Endometrial microvascular endothelial cells (primary cell): ENCODE data around the gene AP3B1. TPM values are rescaled to one million over a fixed set of nuclear protein-coding genes. Genes with fewer than 3 reads are reported as not detected.

Source experiments
- in situ Hi-C: cut with HindIII; loops from 2 replicates; pipeline ENCODE4 v1.10.0; 2017; ENCODE audit warnings: low sequenced_read_pairs, low pct_unique_long_range_greater_than_20kb; ENCODE audit errors: inconsistent ontology term
- total RNA-seq: library from RNA; depleted of rRNA; stranded (reverse); fragments of >200 nt; gene quantifications from one replicate; pipeline ENCODE4 v1.2.3, GENCODE V29; 2015; ENCODE audit errors: inconsistent ontology term

Gene AP3B1
- total RNA-seq, 1 donor from 2014 or later: 36.5 TPM

- in situ Hi-C loops: no loop called here
Measured at GRCh38 chr5:77995793-77996409, 298.6 kb downstream of the AP3B1 start.

- in situ Hi-C loops: no loop called here
Measured at GRCh38 chr5:77994943-77995342, 299.6 kb downstream of the AP3B1 start.

- in situ Hi-C loops: no loop called here
Measured at GRCh38 chr5:77993855-77994318, 300.6 kb downstream of the AP3B1 start.

GRCh38 chr5:77993141-77993854 is 301.2 kb downstream of the AP3B1 start:
- in situ Hi-C loops: no loop called here

GRCh38 chr5:77991084-77991483 is 303.4 kb downstream of the AP3B1 start:
- in situ Hi-C loops: no loop called here

GRCh38 chr5:77990020-77990419 is 304.5 kb downstream of the AP3B1 start:
- in situ Hi-C loops: no loop called here

GRCh38 chr5:77987988-77988387 is 306.5 kb downstream of the AP3B1 start:
- in situ Hi-C loops: no loop called here

- in situ Hi-C loops: no loop called here
Measured at GRCh38 chr5:77987331-77987730, 307.2 kb downstream of the AP3B1 start.

- in situ Hi-C loops: no loop called here
Measured at GRCh38 chr5:77986261-77986660, 308.2 kb downstream of the AP3B1 start.

- in situ Hi-C loops: no loop called here
Measured at GRCh38 chr5:77985247-77985646, 309.3 kb downstream of the AP3B1 start.

GRCh38 chr5:77984587-77984986 is 309.9 kb downstream of the AP3B1 start:
- in situ Hi-C loops: no loop called here

- in situ Hi-C loops: no loop called here
Measured at GRCh38 chr5:77983482-77984199, 310.9 kb downstream of the AP3B1 start.

GRCh38 chr5:77981820-77982219 is 312.7 kb downstream of the AP3B1 start:
- in situ Hi-C loops: no loop called here

GRCh38 chr5:77974576-77974975 is 319.9 kb downstream of the AP3B1 start:
- in situ Hi-C loops: no loop called here

GRCh38 chr5:77973253-77973609 is 321.3 kb downstream of the AP3B1 start:
- in situ Hi-C loops: no loop called here

- in situ Hi-C loops: no loop called here
Measured at GRCh38 chr5:77972469-77973252, 321.8 kb downstream of the AP3B1 start.

GRCh38 chr5:77971776-77972468 is 322.6 kb downstream of the AP3B1 start:
- in situ Hi-C loops: no loop called here

GRCh38 chr5:77970891-77971290 is 323.6 kb downstream of the AP3B1 start:
- in situ Hi-C loops: no loop called here

- in situ Hi-C loops: no loop called here
Measured at GRCh38 chr5:77963795-77964194, 330.7 kb downstream of the AP3B1 start.
